ENCODE measurements around the gene ZNF57.
A peak's percentile ranks its signal among the peaks of the same experiment; 100 is the strongest.

Gene ZNF57

GRCh38 chr19:2967972-2968371 is 67.2 kb downstream of the ZNF57 start:
- Histone ChIP-seq H3K36me3 (no peaks in the 10 kb centered on the region), H3K4me2 (peak overlapping the region in 7 of 11 experiments; percentile 55 to 98 (median 79); a peak in 8 of 22 replicates), H3K4me1 (peaks cover 44 to 83% (median 72%) of the 10 kb centered on the region in 10 experiments), H3K4me3 (no peak overlapping the region), H3K27me3 (no peaks in the 10 kb centered on the region), H4K20me1 (no peaks in the 10 kb centered on the region), H3K9ac (no peak overlapping the region), H3K27ac (peak overlapping the region in 1 of 11 experiments; percentile 50; a peak in 1 of 22 replicates), H3K9me3 (replicated peaks in 1 of 11) (peaks cover 0 to 10% (median 0%) of the 10 kb centered on the region in 11 experiments; a peak in 4 of 22 replicates)
- TF ChIP-seq Cebpa-rat (IDR thresholded peaks at IDR 0.05), result no peak

Data from BLaER1 treated with 17β-estradiol and CSF1 and Interleukin-3, amounts not matched to agents 10 nM and 100 nM (cell line).